GM12878 (cell line): Measurements from ENCODE around the gene C15orf40. TPM values are rescaled to one million over a fixed set of nuclear protein-coding genes. Genes with fewer than 3 reads are reported as not detected.

ENCODE experiments used
- ATAC-seq: fragments of 200-7000 bp; cut with Tn5 transposase; 3 replicates; pipeline ENCODE4 v1.9.1; 2020; ENCODE audit warnings: mild to moderate bottlenecking, moderate library complexity
- BruUV-seq: library from RNA; stranded (reverse); fragments of 400-500 nt; replicated peaks from 2 replicates; lab custom pipeline; 2021; lab: Mats Ljungman, UMichigan
- CTCF ChIA-PET: fragments of 300-600 bp; sonication (Branson Sonifier 250); formaldehyde crosslinking; extraction: SDS; loops from one replicate; lab custom pipeline; 2021; ENCODE audit warnings: inconsistent platforms; lab: Yijun Ruan, JAX
- POLR2A ChIA-PET: fragments of 350-600 bp; formaldehyde crosslinking; extraction: SDS; loops from one replicate; lab custom pipeline; 2021; ENCODE audit warnings: inconsistent platforms; lab: Charles Lee
- RAD21 ChIA-PET: fragments of 300-600 bp; sonication (Branson Sonifier 250); formaldehyde crosslinking; loops from one replicate; lab custom pipeline; 2023; ENCODE audit warnings: antibody characterized with exemption; ENCODE audit not compliant: unreplicated experiment; lab: Charles Lee
- SMC1A ChIA-PET: fragments of 300-600 bp; sonication (Branson Sonifier 250); formaldehyde crosslinking; loops from one replicate; lab custom pipeline; 2023; ENCODE audit not compliant: unreplicated experiment, uncharacterized antibody; lab: Charles Lee
- DNase-seq: peaks from one replicate; pipeline ENCODE4 v3.0.0-alpha.2; 2011; ENCODE audit warnings: low read depth, low spot score
- FAIRE-seq: peaks from 3 replicates; lab custom pipeline; 2011; peaks lifted over from hg19 to GRCh38; lab: Jason Lieb, UNC
- H2AFZ ChIP-seq: 2 replicates; pipeline ENCODE4 v1.6.0; 2011; ENCODE audit warnings: low read depth, low read length, control low read depth; ENCODE audit not compliant: control insufficient read depth
- H3K27ac ChIP-seq: 2 replicates; pipeline ENCODE4 v1.5.1; 2011; ENCODE audit warnings: control low read depth; ENCODE audit not compliant: control insufficient read depth, insufficient read depth
- H3K27me3 ChIP-seq, 2 experiments: replicated peaks in 1 of 2; 2 replicates each; pipeline versions ENCODE4 v1.6.0 to v1.6.1; 2011; ENCODE audit warnings: low read length in 1 of 2; ENCODE audit not compliant: control insufficient read depth in 2 of 2, insufficient read depth in 2 of 2
- H3K36me3 ChIP-seq, 2 experiments: 2 replicates each; pipeline ENCODE4 v1.5.1; 2011; ENCODE audit warnings: low read length in 1 of 2; ENCODE audit not compliant: control insufficient read depth in 2 of 2, insufficient read depth in 2 of 2
- H3K4me1 ChIP-seq: 2 replicates; pipeline ENCODE4 v1.6.1; 2011; ENCODE audit warnings: mild to moderate bottlenecking, low read length, moderate library complexity, mixed read lengths; ENCODE audit not compliant: control insufficient read depth, insufficient read depth
- H3K4me2 ChIP-seq: 2 replicates; pipeline ENCODE4 v1.6.0; 2011; ENCODE audit warnings: control low read depth; ENCODE audit not compliant: control insufficient read depth, insufficient read depth
- H3K4me3 ChIP-seq: fragments of 200-600 bp; sonication (generic); 2 replicates; pipeline ENCODE4 v1.5.1; 2016
- H3K79me2 ChIP-seq: 2 replicates; pipeline ENCODE4 v1.6.0; 2011; ENCODE audit warnings: low read length; ENCODE audit not compliant: control insufficient read depth, insufficient read depth
- H3K9ac ChIP-seq: 2 replicates; pipeline ENCODE4 v1.8.0; 2011; ENCODE audit warnings: low read length, control low read depth, mixed read lengths; ENCODE audit not compliant: control insufficient read depth, insufficient read depth
- H3K9me3 ChIP-seq: replicated peaks from 3 replicates; pipeline ENCODE4 v1.5.1; 2011; ENCODE audit warnings: mild to moderate bottlenecking, low read length; ENCODE audit not compliant: control insufficient read depth, insufficient read depth
- H4K20me1 ChIP-seq: 2 replicates; pipeline ENCODE4 v1.6.0; 2011; ENCODE audit not compliant: control insufficient read depth, insufficient read depth
- CBFB ChIP-seq: IDR thresholded peaks from 2 replicates; pipeline ENCODE4 v1.6.1; 2016; ENCODE audit warnings: antibody characterized with exemption, low read depth
- CBX3 ChIP-seq: fragments of 200-600 bp; sonication (generic); IDR thresholded peaks from 2 replicates; pipeline ENCODE4 v1.6.1; 2016; ENCODE audit warnings: low read depth, borderline replicate concordance
- CHD2 ChIP-seq: IDR thresholded peaks from 2 replicates; pipeline ENCODE4 v1.6.1; 2011; ENCODE audit warnings: low read depth, low read length, improper control_type of control experiment, borderline replicate concordance
- DPF2 ChIP-seq: fragments of 450-650 bp; IDR thresholded peaks from 2 replicates; pipeline ENCODE4 v1.6.1; 2017; ENCODE audit warnings: mild to moderate bottlenecking
- EP300 ChIP-seq, 2 experiments: fragments of 150-350 bp in 1 of 2; IDR thresholded peaks; 2 replicates each; pipeline ENCODE4 v1.6.1; 2011 to 2012; ENCODE audit warnings: low read depth in 2 of 2, low read length in 2 of 2, borderline replicate concordance in 1 of 2, improper control_type of control experiment in 1 of 2, inconsistent platforms in 1 of 2; ENCODE audit not compliant: control insufficient read depth in 1 of 2
- MTA2 ChIP-seq: fragments of 450-650 bp; IDR thresholded peaks from 2 replicates; pipeline ENCODE4 v1.6.1; 2016; ENCODE audit warnings: low read depth, mild to moderate bottlenecking, moderate library complexity
- PAX8 ChIP-seq: fragments of 450-650 bp; IDR thresholded peaks from 2 replicates; pipeline ENCODE4 v1.6.1; 2017; ENCODE audit warnings: mild to moderate bottlenecking, moderate library complexity
- ZSCAN29 ChIP-seq: fragments of 450-650 bp; IDR thresholded peaks from 2 replicates; pipeline ENCODE4 v1.6.1; 2017; ENCODE audit warnings: mild to moderate bottlenecking, moderate library complexity
- WGBS: methylation state at CpG from one replicate; pipeline ENCODE4 v1.1.6; 2016; ENCODE audit warnings: low lambda C conversion rate; ENCODE audit not compliant: insufficient replicate concordance, insufficient coverage; ENCODE audit errors: missing lambda C conversion rate; 5-methylcytosine and 5-hydroxymethylcytosine counted together
- in situ Hi-C: fragments of 300-500 bp; cut with MboI; formaldehyde crosslinking; loops from 9 replicates; pipeline ENCODE4 v1.14.3; 2018; ENCODE audit warnings: mixed read lengths
- intact Hi-C: fragments of 100-400 bp; cut with micrococcal nuclease; formaldehyde crosslinking; loops from one replicate; pipeline ENCODE4 v1.14.2; 2022; ENCODE audit not compliant: unreplicated experiment
- polyA plus RNA-seq, 11 experiments: library from polyadenylated mRNA; depleted of rRNA in 4 of 11; unstranded in 6 of 11; stranded (reverse) in 5 of 11; fragments of >200 nt; fragmentation: Nextera tagmentation in 4 of 11; fragmentation: Illumina TruSeq in 1 of 11; extraction: Ambion mirVana in 4 of 11; extraction: Trizol in 1 of 11; gene quantifications; 1 replicate in 1 of 11; 2 replicates in 10 of 11; pipeline versions ENCODE4 v1.2.1 to v1.2.3, GENCODE V29; 2011 to 2016; ENCODE audit warnings: inconsistent platforms in 2 of 11, missing spikeins in 2 of 11, low read depth in 1 of 11
- total RNA-seq, 4 experiments: library from RNA; depleted of rRNA in 3 of 4; stranded (reverse); fragments of >200 nt in 3 of 4; fragmentation: Illumina TruSeq in 1 of 4; extraction: Trizol in 1 of 4; gene quantifications; 2 replicates each; pipeline versions ENCODE4 v1.2.1 to v1.2.3, GENCODE V29; 2013 to 2021
- TF ChIP-seq, protein P1 (sequence below): fragments of 450-650 bp; IDR thresholded peaks from 2 replicates; pipeline ENCODE4 v1.6.1; 2016; ENCODE audit warnings: mild to moderate bottlenecking
- TF ChIP-seq, protein P2 (sequence below): IDR thresholded peaks from 2 replicates; pipeline ENCODE4 v1.6.1; 2011; ENCODE audit warnings: borderline replicate concordance, low read depth, mild to moderate bottlenecking, moderate library complexity, mixed read lengths, low read length; ENCODE audit not compliant: insufficient read depth; ENCODE audit errors: extremely low read length

Gene C15orf40
- total and polyA plus RNA-seq, 10 of the 15 experiments (the other 5 are each of a cell fraction or from before 2014, with no cell fraction given), result 21.3 to 70.0 (median 31.8) TPM

DNA sequence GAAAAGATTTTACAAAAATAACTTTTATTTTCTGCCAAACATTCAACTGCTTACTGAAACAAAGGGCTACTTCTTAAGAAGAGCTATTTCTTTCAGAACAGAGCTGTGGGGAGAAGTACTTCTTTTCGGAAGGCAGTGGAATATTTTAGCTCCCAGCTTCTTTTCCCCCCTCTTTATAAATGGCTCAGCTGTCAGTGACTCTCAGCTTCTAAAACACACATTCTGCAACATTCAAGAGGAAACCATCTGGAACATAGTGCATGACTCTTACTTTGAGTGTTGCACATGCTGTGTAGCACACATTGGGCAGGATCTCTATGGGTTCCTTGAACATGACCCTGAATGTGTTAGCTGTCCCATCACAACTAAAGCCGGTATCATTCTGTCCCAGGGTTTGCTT lies 7.0 kb upstream of the C15orf40 start:
- Histone ChIP-seq H3K9me3 (no peaks in the 10 kb centered on the region), H3K4me3 (no peak overlapping the region), H3K27ac (no peak overlapping the region)
- intact Hi-C loops, result no loop called here
- FAIRE-seq (no peak), DNase-seq (no peak)
- ChIA-PET SMC1A (no interaction called here), CTCF (interaction anchor here (0.7 to 1.8 kb wide), 2 partner anchors 18 to 488 kb away, joined by 3 to 6 read pairs; no protein-coding TSS in a partner anchor)
- no TSS peak for BruUV-seq
- TF ChIP-seq ZSCAN29 (no peak), DPF2 (no peak), CHD2 (no peak), MTA2 (no peak), EP300 (IDR thresholded peaks at IDR 0.05; ENCODE audit: borderline replicate concordance in 1 of 2, control insufficient read depth in 1 of 2, low read depth in 2 of 2, low read length in 2 of 2) (no peak), CBFB (no peak), CBX3 (no peak), PAX8 (no peak)
- TF ChIP-seq, protein P1, sequence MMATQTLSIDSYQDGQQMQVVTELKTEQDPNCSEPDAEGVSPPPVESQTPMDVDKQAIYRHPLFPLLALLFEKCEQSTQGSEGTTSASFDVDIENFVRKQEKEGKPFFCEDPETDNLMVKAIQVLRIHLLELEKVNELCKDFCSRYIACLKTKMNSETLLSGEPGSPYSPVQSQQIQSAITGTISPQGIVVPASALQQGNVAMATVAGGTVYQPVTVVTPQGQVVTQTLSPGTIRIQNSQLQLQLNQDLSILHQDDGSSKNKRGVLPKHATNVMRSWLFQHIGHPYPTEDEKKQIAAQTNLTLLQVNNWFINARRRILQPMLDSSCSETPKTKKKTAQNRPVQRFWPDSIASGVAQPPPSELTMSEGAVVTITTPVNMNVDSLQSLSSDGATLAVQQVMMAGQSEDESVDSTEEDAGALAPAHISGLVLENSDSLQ, result no peak
- TF ChIP-seq, protein P2, sequence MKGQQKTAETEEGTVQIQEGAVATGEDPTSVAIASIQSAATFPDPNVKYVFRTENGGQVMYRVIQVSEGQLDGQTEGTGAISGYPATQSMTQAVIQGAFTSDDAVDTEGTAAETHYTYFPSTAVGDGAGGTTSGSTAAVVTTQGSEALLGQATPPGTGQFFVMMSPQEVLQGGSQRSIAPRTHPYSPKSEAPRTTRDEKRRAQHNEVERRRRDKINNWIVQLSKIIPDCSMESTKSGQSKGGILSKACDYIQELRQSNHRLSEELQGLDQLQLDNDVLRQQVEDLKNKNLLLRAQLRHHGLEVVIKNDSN, result no peak
- TF ChIP-seq, all 136 proteins: peak for 0
- Histone ChIP-seq H3K79me2 (no peaks in the 10 kb centered on the region), H4K20me1 (no peaks in the 10 kb centered on the region), H2AFZ (no peak overlapping the region), H3K27me3 (no peaks in the 10 kb centered on the region), H3K4me1 (no peaks in the 10 kb centered on the region), H3K4me2 (no peak overlapping the region), H3K36me3 (peaks cover 8 to 21% of the 10 kb centered on the region in 2 experiments), H3K9ac (no peak overlapping the region)
- no peak for ATAC-seq
- ChIA-PET RAD21 (no interaction called here), POLR2A (no interaction called here)
- in situ Hi-C loops, result no loop called here
- WGBS, result 97% methylated on average over 2 of the region's 2 CpGs
